Activated CD8-positive, alpha-beta memory T cell treated with anti-CD3 and anti-CD28 coated beads, Interleukin-2, amount 10 ng/mL, durations not matched to agents 7 days and 5 days (primary cell): Measurements from ENCODE around the gene KIF26A. TPM values are rescaled to one million over a fixed set of nuclear protein-coding genes. Genes with fewer than 3 reads are reported as not detected.
"Not testable (repeated sequence)": the region's sequence is repeated elsewhere in the genome, so short reads cannot be mapped to it uniquely, and the experiment has no call there.

Experiments used
- ATAC-seq: fragments of 150-1000 bp; cut with Tn5 transposase; one replicate; pipeline ENCODE4 v1.10.0; 2021; ENCODE audit warnings: moderate library complexity
- CTCF ChIA-PET: fragments of 350-600 bp; sonication (Branson Sonifier 250); formaldehyde crosslinking; loops from one replicate; lab custom pipeline; 2021; ENCODE audit warnings: antibody characterized with exemption; lab: Charles Lee
- DNase-seq: peaks from one replicate; pipeline ENCODE4 v3.0.0-alpha.2; 2020
- H3K27ac Mint-ChIP-seq: one replicate; pipeline ENCODE4 v1.8.0; 2021; ENCODE audit warnings: mild to moderate bottlenecking, mixed read lengths
- H3K27me3 Mint-ChIP-seq: one replicate; pipeline ENCODE4 v1.8.0; 2021; ENCODE audit warnings: mixed read lengths
- H3K36me3 Mint-ChIP-seq: one replicate; pipeline ENCODE4 v1.8.0; 2021; ENCODE audit warnings: mild to moderate bottlenecking, mixed read lengths
- H3K4me1 Mint-ChIP-seq: one replicate; pipeline ENCODE4 v1.8.0; 2021; ENCODE audit warnings: mixed read lengths
- H3K4me3 Mint-ChIP-seq: one replicate; pipeline ENCODE4 v1.8.0; 2021; ENCODE audit warnings: mild to moderate bottlenecking, moderate library complexity, mixed read lengths
- H3K9me3 Mint-ChIP-seq: one replicate; pipeline ENCODE4 v1.8.0; 2022; ENCODE audit warnings: low read depth, mixed read lengths
- total RNA-seq, 2 experiments: library from RNA; stranded (reverse); gene quantifications; one replicate each; pipeline ENCODE4 v1.2.3, GENCODE V29; 2021

KIF26A gene
- total RNA-seq, 2 experiments from 2014 or later = 0.21 to 1.1 TPM

DNA sequence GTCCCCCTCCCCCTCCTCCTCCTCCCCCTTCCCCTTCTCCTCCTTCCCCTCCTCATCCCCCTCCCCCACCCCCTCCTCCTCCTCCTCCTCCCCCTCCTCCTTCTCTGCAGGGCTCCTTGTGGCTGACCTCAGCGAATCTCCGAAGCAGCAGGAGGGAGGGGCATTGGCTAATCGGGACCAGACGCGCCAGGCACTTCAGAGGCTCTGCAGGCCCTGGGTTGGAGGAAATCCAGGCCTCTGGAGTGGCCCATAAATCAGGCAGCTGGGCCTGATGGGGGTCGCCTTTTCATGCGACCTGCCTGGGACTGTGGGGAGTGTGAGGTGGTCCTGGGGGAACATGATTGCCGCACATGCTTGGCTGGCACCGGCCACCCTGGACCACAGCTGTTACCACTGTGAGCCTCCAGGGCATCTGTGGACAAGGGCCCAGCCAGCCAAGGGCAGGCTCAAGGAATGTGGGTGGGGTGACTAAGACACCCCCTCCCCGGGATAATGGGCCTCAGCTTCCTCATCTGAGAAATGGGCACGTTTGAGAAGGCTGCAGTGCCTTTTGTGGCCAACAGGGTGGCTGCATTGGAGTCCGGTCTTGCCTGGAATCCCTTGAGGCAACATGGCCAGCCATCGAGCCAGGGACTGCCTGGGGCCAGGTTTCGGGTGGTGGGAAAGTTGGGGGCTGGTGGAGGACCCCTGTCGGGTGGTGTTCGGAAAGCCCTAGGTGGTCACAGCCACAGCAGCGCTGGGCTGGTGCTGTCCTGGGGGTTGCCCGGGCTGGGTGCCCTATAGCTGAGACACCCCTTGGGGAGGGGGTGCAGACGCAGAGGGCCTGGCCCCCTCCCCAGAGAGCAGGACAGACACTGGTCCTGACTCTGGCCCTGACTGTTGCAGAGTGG is 12.0 kb downstream of the KIF26A start:
- H3K4me3 Mint-ChIP-seq = no peak overlapping the region
- no peaks in the 10 kb centered on the region for H3K27me3 Mint-ChIP-seq
- no peak for ATAC-seq
- CTCF ChIA-PET = interaction anchor here (1.2 kb wide), 1 partner anchor 13 kb away, joined by 3 read pairs; no protein-coding TSS in a partner anchor
- H3K36me3 Mint-ChIP-seq = no peaks in the 10 kb centered on the region
- DNase-seq = no peak
- no peak overlapping the region for H3K27ac Mint-ChIP-seq
- no peaks in the 10 kb centered on the region for H3K9me3 Mint-ChIP-seq
- H3K4me1 Mint-ChIP-seq = no peaks in the 10 kb centered on the region

DNA sequence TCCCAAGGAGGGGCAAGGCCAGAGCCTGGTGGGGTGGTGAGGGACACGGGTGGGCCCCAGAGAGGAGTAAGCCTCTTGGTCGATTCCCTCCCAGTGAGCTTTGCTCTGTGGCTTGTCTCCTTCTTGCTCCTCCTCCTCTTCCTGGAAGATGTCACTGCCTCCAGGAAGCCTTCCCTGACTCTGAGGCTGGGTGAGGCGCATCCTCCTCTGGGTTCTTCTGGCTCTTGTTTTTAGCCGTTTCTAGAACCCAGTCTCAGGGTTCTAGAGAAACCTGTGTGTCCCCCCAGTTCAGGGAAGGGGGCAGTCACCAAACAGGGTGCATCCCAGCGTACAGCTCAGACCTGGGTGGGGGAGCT is 12.6 kb downstream of the KIF26A start:
- no peaks in the 10 kb centered on the region for H3K4me1 Mint-ChIP-seq
- no peak overlapping the region for H3K4me3 Mint-ChIP-seq
- ATAC-seq (no peak), DNase-seq (no peak)
- H3K9me3 Mint-ChIP-seq = no peaks in the 10 kb centered on the region
- no peak overlapping the region for H3K27ac Mint-ChIP-seq
- CTCF ChIA-PET = interaction anchor here (1.2 kb wide), 1 partner anchor 13 kb away, joined by 3 read pairs; no protein-coding TSS in a partner anchor
- H3K27me3 Mint-ChIP-seq = no peaks in the 10 kb centered on the region
- H3K36me3 Mint-ChIP-seq = no peaks in the 10 kb centered on the region

DNA sequence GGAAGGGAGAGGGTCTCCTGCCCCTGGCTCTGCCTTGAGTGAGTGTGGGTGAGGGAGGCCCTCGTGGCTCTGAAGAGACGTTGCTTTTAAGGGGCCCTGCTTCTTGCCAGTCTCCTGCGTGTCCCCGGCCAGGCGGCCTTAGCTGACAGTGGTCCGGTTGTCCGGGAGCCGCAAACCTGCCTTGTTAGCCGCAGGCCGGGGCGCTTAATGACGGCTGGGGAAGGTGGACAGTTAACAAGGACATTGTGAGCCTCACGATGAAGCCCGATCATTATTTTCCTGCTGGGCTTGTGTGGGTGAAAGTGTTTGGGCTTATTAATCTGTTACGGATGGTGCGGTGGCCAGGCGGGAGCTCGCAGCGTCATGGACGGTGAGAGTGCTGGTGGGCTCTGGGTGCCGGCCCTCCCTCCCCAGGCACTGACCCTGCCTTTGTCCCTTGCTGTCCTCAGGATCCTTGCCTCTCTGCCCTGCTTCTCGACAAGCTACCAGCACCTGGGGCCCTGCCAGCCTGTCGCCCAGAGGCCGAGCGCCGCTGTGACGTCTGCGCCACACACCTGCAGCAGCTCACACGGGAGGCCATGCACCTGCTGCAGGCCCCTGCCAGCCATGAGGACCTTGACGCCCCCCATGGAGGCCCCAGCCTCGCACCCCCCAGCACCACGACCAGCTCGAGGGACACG is 13.3 kb downstream of the KIF26A start:
- no peak for DNase-seq
- no peak for ATAC-seq
- Mint-ChIP-seq H3K27ac (no peak overlapping the region), H3K27me3 (no peaks in the 10 kb centered on the region), H3K4me3 (no peak overlapping the region), H3K4me1 (no peaks in the 10 kb centered on the region), H3K36me3 (no peaks in the 10 kb centered on the region), H3K9me3 (no peaks in the 10 kb centered on the region)
- CTCF ChIA-PET = interaction anchor here (1.2 kb wide), 1 partner anchor 14 kb away, joined by 3 read pairs; no protein-coding TSS in a partner anchor

DNA sequence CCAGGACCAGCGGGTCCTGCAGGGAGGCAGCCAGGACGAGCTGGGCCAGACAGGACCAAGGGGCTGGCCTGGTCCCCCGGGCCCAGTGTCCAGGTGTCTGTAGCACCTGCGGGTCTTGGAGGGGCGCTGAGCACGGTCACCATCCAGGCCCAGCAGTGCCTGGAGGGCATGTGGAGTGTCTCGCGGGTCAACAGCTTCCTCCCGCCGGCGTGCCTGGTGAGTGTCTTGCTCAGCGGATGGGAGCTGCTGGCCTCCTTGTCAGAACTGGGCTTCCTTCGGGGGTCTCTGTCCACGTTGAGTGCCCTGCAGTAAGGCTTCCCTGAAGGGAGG is 13.8 kb downstream of the KIF26A start:
- CTCF ChIA-PET = no interaction called here
- no peak for ATAC-seq
- Mint-ChIP-seq H3K36me3 (no peaks in the 10 kb centered on the region), H3K4me1 (no peaks in the 10 kb centered on the region), H3K4me3 (no peak overlapping the region), H3K9me3 (no peaks in the 10 kb centered on the region), H3K27me3 (no peaks in the 10 kb centered on the region), H3K27ac (no peak overlapping the region)
- no peak for DNase-seq

DNA sequence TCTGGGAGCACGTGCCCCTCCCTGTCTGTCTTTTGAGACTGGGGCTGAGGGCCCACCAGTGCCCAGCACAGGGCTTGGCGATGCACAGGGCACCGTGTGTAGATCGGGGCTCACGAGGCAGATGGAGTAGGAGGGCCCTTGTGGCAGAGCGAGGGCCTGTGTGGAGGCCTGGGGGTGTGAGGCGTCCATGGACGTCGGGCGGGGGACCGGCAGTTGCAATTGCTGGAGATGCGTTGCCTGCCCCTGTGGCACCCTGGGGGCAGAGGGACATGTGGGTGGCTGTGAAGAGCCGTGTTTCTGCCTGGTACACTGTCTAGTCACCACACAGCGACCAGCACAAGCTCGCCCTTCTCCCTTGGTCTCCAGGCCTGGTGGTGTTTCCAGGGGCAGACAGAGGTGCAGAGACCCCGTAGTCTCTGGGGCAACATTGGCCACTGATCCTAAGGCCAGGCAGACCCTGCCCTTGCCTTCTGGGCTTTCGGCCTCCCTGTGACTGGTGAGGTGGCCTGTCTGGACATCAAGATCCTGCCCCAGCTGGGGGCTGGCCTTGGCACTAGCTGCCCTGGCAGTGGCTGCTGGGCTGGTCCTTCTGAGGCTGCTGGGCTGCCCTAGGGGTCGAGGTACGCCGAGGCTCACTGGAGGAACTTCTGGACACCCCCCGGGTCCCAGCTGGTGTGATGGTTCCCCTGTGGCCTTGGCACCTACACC is 14.5 kb downstream of the KIF26A start:
- no peaks in the 10 kb centered on the region for H3K27me3 Mint-ChIP-seq
- H3K9me3 Mint-ChIP-seq = no peaks in the 10 kb centered on the region
- DNase-seq (no peak), ATAC-seq (no peak)
- H3K36me3 Mint-ChIP-seq = no peaks in the 10 kb centered on the region
- H3K27ac Mint-ChIP-seq = no peak overlapping the region
- no peak overlapping the region for H3K4me3 Mint-ChIP-seq
- no peaks in the 10 kb centered on the region for H3K4me1 Mint-ChIP-seq
- CTCF ChIA-PET = no interaction called here

DNA sequence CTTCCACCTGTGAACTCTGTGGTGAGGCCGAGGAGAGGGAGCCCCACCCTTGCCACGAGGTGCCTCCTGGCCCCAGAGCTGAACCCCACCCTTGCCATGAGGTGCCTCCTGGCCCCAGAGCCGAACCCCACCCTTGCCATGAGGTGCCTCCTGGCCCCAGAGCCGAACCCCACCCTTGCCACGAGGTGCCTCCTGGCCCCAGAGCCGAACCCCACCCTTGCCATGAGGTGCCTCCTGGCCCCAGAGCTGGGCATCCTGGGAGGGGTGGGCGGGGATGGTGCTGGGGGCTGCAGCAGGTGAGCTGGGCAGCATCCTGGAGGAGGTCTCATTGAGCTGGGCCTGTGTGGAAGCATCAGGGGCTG is 15.0 kb downstream of the KIF26A start:
- DNase-seq, H3K4me3 Mint-ChIP-seq, H3K36me3 Mint-ChIP-seq, H3K27me3 Mint-ChIP-seq, H3K27ac Mint-ChIP-seq, H3K4me1 Mint-ChIP-seq, ATAC-seq, H3K9me3 Mint-ChIP-seq, CTCF ChIA-PET: not testable (repeated sequence)

DNA sequence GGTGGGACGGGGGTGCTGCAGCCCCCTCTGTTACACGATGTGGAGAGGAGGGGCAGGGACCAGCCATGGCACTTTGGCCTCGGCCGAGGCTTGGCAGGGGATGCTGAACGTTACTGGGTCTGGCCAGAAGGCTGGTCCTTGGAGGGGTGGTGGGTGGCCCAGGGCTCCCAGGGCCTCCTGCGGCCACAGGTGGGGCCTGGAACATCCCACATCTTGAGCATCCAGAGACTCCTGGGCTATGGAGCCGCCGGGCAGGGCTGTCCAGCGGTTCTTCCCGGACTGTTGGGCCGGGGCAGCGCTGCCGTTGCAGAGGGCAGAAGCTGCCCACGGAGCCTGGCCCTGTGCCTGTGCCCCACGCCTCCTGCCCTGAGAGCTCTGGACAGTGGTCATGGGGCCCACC is 15.9 kb downstream of the KIF26A start:
- no peak overlapping the region for H3K27ac Mint-ChIP-seq
- H3K4me1 Mint-ChIP-seq = no peaks in the 10 kb centered on the region
- no peaks in the 10 kb centered on the region for H3K9me3 Mint-ChIP-seq
- H3K36me3 Mint-ChIP-seq = no peaks in the 10 kb centered on the region
- no peak overlapping the region for H3K4me3 Mint-ChIP-seq
- no peak for DNase-seq
- CTCF ChIA-PET = no interaction called here
- no peaks in the 10 kb centered on the region for H3K27me3 Mint-ChIP-seq
- ATAC-seq = no peak

DNA sequence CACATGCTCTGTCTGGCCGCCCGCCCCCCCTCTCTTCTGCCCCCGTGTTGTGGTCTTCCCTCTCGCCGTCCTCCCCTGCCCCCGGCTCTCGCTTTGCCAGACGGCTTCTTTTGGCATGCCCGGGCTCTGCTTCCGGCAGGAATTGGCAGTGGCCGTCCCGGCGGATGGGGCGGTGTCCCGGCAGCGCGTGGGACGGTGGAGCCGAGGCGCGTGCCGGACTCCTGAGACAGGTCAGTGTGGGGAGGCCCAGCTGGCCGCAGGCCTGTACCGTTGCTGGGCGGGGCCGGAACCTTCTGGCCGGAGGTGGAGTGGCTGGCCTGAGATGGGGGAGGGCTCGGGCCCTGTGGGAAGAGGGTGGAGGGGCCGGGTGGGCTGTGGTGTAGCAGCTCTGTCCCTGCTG is 17.1 kb downstream of the KIF26A start:
- Mint-ChIP-seq H3K27ac (no peak overlapping the region), H3K4me3 (no peak overlapping the region), H3K36me3 (no peaks in the 10 kb centered on the region), H3K27me3 (no peaks in the 10 kb centered on the region), H3K4me1 (no peaks in the 10 kb centered on the region), H3K9me3 (no peaks in the 10 kb centered on the region)
- CTCF ChIA-PET = no interaction called here
- no peak for ATAC-seq
- DNase-seq = no peak

DNA sequence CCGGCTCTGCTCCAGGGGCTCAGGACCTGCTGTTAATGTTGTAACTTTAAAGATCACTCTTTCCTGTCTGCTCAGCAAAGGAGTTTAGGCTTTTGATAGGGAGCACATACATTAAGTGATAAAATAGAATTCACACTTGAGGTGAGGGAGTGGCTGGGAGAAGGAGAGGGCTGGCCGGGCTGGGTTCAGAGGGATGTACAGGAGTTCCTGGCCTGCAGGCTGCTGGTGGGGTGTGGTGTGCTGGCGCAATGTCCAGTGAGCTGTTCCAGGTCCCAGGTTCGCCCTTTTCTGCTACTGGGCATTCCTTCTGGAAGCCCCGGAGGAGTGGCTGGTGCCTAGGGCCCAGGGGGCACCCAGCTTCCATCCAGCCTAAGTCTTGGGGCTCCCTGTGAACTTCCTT is 17.8 kb downstream of the KIF26A start:
- H3K36me3 Mint-ChIP-seq = no peaks in the 10 kb centered on the region
- CTCF ChIA-PET = no interaction called here
- no peak overlapping the region for H3K27ac Mint-ChIP-seq
- H3K9me3 Mint-ChIP-seq = no peaks in the 10 kb centered on the region
- H3K27me3 Mint-ChIP-seq = no peaks in the 10 kb centered on the region
- H3K4me3 Mint-ChIP-seq = no peak overlapping the region
- H3K4me1 Mint-ChIP-seq = no peaks in the 10 kb centered on the region
- DNase-seq (no peak), ATAC-seq (no peak)

DNA sequence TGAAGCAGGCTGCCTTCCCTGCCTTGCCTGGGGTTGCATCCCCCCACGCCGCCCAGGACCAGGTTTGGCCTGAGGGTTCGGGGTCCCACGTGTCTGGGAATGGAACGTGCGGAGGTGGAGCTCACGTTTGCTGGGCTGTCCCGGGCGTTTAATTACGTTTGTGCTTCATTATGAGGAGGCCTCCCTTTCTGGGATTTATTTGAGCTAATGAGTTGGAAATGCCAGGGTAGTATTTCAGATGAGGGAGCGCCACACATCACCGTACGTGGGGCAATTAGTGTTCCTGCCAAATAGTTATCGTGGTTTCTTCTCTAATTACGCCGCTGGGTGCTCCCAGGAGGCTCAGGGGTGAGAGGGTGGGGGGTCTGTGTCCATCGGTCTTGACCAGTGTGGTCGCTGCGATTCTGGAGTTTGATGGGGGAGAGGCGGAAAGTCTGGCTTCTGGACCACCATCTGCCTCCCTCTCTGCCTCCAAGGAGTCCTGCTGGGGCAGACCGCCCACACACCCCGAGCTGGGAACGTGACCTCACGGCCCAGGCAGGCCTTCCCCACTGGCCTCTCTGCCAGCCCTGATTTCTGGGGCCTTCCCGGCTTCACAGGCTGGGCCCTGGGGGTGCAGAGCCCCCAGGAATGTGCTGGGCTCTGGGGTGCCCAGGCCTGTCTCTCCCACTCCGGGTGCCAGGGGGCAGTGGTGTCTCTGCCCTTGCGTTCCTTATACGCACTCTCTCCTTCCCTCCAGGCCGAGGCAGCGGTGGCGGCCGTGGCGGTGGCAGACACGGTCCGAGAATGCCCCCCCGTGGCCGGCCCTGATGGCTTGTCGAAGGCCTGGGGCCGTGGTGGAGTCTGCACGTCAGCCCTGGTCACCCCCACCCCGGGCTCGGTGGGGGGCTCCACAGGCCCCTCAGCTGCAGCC is 18.9 kb downstream of the KIF26A start:
- DNase-seq (no peak), ATAC-seq (no peak)
- Mint-ChIP-seq H3K27me3 (no peaks in the 10 kb centered on the region), H3K36me3 (no peaks in the 10 kb centered on the region), H3K4me1 (no peaks in the 10 kb centered on the region), H3K4me3 (no peak overlapping the region), H3K27ac (no peak overlapping the region), H3K9me3 (no peaks in the 10 kb centered on the region)
- CTCF ChIA-PET = no interaction called here

DNA sequence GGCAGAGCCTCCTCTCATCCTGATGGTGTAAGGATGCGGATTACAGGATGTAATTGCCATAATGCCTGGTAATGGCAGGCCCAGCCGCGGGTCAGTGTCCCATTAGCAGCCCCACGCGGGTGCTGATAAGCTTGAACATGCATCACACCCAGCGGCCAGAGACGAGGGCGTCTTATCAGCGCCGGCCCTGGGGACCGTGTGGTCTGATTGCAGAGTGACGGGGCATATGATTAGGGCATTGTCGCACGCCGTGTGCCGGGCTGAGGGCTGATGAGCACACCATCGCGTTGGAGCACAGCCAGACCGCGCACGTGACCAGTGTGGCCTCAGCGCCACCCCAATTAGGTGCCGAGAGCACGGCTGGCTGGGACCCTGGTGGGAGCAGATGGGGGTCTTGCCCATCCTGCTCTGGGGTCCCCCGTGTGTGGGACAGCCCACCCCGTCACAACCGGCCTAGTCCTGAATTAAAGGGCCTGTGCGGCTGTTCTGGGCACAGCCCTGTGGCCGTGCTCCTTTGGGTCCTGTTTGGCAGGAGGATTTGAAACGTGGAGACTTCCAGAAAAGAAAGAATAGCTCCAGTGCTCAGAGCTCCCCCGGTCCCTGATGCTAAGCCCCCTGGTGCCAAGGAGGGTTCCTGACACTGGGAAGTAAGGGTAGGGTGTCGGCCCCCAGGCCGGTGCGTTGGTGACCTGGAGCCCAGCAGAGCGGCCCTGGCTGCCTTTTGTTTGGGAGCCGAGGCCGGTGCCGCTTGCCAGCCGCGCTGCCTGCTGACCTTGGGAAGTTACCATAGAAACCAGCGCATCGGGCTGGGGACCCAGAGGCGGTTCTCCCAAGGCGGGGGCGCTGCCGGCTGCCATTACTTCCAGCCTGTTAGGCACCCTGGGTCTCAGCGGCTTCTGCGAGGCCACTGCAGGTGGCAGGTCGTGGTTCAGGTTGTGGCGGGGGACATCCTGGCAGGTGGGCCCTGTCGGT is 20.7 kb downstream of the KIF26A start:
- Mint-ChIP-seq H3K36me3 (no peaks in the 10 kb centered on the region), H3K9me3 (no peaks in the 10 kb centered on the region), H3K4me1 (no peaks in the 10 kb centered on the region), H3K27me3 (no peaks in the 10 kb centered on the region), H3K4me3 (no peak overlapping the region), H3K27ac (no peak overlapping the region)
- ATAC-seq (no peak), DNase-seq (no peak)
- CTCF ChIA-PET = no interaction called here

DNA sequence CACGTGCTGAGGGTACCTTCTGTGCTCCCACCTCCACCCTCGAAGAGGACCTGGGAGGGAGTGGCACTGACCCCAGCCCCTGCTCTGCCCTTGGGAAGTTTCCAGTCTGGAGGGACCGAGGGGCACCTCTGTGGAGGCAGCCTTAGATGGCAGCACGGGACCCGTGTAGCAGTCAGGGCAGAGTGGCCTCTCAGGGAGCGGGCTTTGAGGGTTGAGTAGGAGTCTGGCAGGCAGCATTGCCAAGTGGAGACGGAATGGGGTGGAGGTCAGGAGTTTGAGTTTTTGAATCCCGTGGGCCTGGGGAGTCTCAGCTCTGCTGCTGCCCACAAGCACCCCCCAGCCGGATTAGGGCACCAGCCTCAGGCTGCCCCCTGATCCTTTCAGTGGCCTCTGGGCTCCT is 21.6 kb downstream of the KIF26A start:
- CTCF ChIA-PET = no interaction called here
- Mint-ChIP-seq H3K27me3 (no peaks in the 10 kb centered on the region), H3K9me3 (no peaks in the 10 kb centered on the region), H3K36me3 (no peaks in the 10 kb centered on the region), H3K27ac (no peak overlapping the region), H3K4me1 (no peaks in the 10 kb centered on the region), H3K4me3 (no peak overlapping the region)
- DNase-seq = no peak
- no peak for ATAC-seq
